GM06990 (cell line): ENCODE measurements around the gene MEF2C.

Experiments used
- DNase-seq: peaks from one replicate; pipeline ENCODE4 v3.0.0-alpha.2; 2011; ENCODE audit not compliant: insufficient read length; ENCODE audit errors: extremely low read depth
- H3K27me3 ChIP-seq: replicated peaks from 2 replicates; pipeline ENCODE4 v1.6.0; 2011; ENCODE audit warnings: low read length; ENCODE audit not compliant: control insufficient read depth, insufficient read depth
- H3K36me3 ChIP-seq: 2 replicates; pipeline ENCODE4 v1.5.1; 2011; ENCODE audit warnings: low read length; ENCODE audit not compliant: control insufficient read depth, insufficient read depth
- H3K4me3 ChIP-seq: replicated peaks from 2 replicates; pipeline ENCODE4 v1.5.1; 2011; ENCODE audit warnings: low read depth, mild to moderate bottlenecking, control low read depth, low read length
- TF ChIP-seq, protein P1 (sequence below): IDR thresholded peaks from 2 replicates; pipeline ENCODE4 v1.5.1; 2011; ENCODE audit warnings: low read length, control low read depth, mild to moderate bottlenecking, inconsistent platforms; ENCODE audit not compliant: insufficient read depth, poor library complexity, severe bottlenecking

The MEF2C gene

DNA sequence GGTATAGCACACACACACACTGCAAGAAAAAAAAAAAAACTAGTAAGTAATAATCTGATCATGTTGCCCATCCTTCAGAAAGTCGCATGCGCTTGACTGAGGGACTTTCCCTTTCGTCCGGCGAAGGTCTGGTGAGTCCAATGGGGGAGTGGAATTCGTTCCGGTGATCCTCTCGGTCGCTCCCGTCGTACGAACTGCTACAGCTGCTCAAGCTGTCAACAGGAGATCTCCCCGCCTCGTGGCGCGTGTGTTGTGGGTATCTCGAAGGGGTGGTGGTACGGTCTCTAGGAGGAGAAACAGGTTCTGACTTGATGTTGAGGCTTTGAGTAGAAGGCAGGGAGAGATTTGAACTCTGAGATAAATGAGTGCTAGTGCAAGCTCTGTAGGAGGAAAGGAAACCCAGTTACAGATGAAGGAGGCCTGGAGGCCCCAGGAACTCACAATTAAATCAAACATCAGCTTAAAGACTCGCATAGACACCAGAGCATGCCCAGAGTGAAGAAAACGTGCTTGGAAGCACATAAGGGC is 160.4 kb downstream of the MEF2C start:
- TF ChIP-seq, protein P1, sequence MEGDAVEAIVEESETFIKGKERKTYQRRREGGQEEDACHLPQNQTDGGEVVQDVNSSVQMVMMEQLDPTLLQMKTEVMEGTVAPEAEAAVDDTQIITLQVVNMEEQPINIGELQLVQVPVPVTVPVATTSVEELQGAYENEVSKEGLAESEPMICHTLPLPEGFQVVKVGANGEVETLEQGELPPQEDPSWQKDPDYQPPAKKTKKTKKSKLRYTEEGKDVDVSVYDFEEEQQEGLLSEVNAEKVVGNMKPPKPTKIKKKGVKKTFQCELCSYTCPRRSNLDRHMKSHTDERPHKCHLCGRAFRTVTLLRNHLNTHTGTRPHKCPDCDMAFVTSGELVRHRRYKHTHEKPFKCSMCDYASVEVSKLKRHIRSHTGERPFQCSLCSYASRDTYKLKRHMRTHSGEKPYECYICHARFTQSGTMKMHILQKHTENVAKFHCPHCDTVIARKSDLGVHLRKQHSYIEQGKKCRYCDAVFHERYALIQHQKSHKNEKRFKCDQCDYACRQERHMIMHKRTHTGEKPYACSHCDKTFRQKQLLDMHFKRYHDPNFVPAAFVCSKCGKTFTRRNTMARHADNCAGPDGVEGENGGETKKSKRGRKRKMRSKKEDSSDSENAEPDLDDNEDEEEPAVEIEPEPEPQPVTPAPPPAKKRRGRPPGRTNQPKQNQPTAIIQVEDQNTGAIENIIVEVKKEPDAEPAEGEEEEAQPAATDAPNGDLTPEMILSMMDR = no peak
- Histone ChIP-seq H3K36me3 (peaks cover 11% of the 10 kb centered on the region), H3K27me3 (no peaks in the 10 kb centered on the region), H3K4me3 (no peak overlapping the region)
- no peak for DNase-seq

DNA sequence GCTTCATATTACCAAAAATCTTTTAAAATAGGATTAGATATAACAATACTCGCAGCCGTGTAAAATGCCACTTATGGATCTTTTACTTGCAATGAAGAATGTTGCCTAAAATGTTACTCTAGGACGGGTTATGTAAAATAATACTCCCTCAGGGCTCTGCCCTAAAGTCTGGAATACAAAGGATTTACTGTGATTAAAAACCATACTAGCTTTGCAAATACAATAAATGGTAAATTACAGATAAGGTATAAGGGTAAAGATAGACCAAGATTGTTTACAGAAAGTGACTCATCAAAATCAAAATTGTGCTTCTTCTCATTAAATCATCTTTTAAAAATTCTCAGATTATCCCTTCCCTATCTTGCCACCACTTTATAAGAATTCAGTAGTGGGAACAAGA is 163.6 kb downstream of the MEF2C start:
- no peak for DNase-seq
- no peaks in the 10 kb centered on the region for H3K27me3 ChIP-seq
- peaks cover 14% of the 10 kb centered on the region for H3K36me3 ChIP-seq
- H3K4me3 ChIP-seq = no peak overlapping the region
- TF ChIP-seq, protein P1 = no peak

DNA sequence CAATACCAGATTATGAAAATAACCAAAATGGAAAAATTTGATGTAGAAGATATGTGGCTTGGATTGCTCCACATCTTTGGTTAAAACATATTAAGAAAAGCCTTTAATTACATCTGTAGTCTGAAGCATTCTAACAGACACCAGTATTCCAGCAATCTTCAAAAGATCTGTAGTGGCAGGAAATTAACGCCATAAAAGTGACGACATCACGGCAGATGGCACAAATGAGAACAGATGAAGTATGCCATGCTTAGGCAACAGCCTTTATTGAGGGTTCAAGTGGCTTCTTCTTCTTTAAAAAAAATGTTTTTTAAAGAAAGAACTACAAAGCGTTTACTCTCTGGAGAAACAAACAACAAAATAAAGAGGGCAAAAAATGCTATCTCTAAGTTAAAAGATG is 164.2 kb downstream of the MEF2C start:
- no peak for DNase-seq
- H3K4me3 ChIP-seq = no peak overlapping the region
- H3K27me3 ChIP-seq = no peaks in the 10 kb centered on the region
- H3K36me3 ChIP-seq = peaks cover 14% of the 10 kb centered on the region
- TF ChIP-seq, protein P1 = no peak

DNA sequence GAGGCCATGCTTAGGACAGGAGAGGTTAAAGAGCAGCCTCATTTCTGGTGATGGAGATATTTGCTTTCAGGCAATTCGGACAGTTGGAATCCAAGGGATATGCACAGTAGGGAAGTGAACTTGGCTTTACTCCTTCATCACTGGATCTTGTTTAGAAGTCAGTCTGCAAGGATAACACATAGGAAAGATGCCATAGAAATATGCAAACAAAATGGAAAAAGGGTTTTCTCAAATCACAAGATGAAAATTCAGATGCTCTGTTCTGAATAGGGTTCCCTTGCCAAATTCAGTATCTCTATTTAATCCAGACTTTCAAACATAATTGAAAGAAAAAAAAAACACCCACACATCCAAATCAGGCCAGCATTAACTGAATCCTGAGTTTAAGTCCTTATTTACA is 166.9 kb downstream of the MEF2C start:
- Histone ChIP-seq H3K36me3 (peaks cover 9% of the 10 kb centered on the region), H3K4me3 (no peak overlapping the region), H3K27me3 (no peaks in the 10 kb centered on the region)
- TF ChIP-seq, protein P1 = no peak
- DNase-seq = no peak

DNA sequence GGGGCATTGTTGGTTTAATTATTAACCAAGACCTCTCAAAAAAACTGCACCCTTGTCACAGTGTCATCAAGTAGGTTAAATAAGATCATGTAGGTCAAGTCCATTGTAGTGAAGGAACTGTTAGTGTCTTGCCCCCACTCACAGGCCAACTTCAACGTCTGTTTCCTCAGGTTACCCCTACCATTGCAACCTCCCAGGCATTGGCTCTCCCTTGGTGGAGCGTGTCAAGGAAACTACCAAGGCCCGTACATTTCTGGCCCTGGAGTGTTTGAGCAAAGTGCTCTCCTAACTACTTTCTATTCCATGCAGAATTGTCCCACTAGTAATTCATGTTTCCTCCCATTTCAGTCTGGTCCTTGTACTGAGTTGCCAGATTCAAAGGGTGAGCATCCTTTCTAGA is 167.5 kb downstream of the MEF2C start:
- Histone ChIP-seq H3K4me3 (no peak overlapping the region), H3K27me3 (no peaks in the 10 kb centered on the region), H3K36me3 (peaks cover 9% of the 10 kb centered on the region)
- TF ChIP-seq, protein P1 = no peak
- no peak for DNase-seq

DNA sequence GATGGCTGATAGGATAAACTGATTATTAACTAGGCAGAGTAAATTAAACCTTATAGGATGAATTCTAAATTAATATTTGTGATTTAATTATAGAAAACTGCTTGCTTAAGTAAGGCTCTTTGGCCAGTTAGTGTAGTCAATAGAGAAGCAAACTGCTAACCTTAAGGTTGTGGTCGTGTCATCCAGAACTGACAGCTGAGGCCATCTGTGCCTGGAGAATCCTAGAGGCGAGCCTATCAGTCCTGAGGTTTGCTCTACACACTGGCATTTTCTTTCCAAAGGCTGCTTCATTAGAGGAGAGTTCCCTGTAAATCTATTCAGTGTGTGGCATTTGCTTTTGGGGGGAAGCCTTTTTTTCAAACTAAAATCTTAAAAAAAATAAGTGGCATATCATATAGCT is 169.2 kb downstream of the MEF2C start:
- TF ChIP-seq, protein P1 = no peak
- Histone ChIP-seq H3K36me3 (peaks cover 9% of the 10 kb centered on the region), H3K4me3 (no peak overlapping the region), H3K27me3 (no peaks in the 10 kb centered on the region)
- DNase-seq = no peak
